ENCODE measurements around the gene MICAL2. TPM values are rescaled to one million over a fixed set of nuclear protein-coding genes. Genes with fewer than 3 reads are reported as not detected.

MICAL2 gene
- total RNA-seq, 8 experiments from 2014 or later = 0.71 to 33.6 (median 3.6) TPM

DNA sequence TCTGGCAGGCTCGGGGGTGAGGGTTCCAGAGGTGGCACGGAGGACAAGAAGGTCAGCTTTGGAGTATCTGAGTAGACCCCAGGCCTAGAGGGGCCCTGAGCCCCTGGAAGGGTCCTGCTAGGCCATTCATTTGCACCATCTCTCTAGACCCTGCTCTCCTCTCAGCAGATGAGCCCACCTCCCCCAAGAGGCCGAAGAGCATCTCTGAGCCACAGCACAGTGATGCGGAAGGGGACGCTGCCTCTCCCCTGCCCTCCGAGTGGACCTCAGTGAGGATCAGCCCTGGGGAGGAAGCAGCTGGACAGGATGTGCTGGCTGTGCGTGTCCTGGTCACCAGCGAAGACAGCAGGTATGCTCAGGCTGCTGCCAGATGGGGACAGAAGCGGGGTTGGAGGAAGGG is 165.4 kb downstream of the MICAL2 start:
- 74 to 100% (median 84%) methylated on average over 1 to 6 of the region's 9 CpGs; no CpG with 5 or more reads in 4 of the 10 experiments for WGBS, 10 experiments
- H3K4me1 ChIP-seq (replicated peaks in 1 of 2) = no peaks in the 10 kb centered on the region
- no peak overlapping the region for H3K27ac ChIP-seq
- ATAC-seq (replicated peaks in 6 of 8) = no peak
- H3K4me3 ChIP-seq = no peak overlapping the region
- in situ Hi-C loops (cut with MboI; ENCODE audit: low pct_unique_long_range_greater_than_20kb in 2 of 9, low sequenced_read_pairs in 9 of 9, unreplicated experiment in 9 of 9) = loop anchor here in 6 of 9 experiments (10.0 to 25.0 kb wide), 5 partner anchors 221 to 489 kb away; no protein-coding TSS in a partner anchor

DNA sequence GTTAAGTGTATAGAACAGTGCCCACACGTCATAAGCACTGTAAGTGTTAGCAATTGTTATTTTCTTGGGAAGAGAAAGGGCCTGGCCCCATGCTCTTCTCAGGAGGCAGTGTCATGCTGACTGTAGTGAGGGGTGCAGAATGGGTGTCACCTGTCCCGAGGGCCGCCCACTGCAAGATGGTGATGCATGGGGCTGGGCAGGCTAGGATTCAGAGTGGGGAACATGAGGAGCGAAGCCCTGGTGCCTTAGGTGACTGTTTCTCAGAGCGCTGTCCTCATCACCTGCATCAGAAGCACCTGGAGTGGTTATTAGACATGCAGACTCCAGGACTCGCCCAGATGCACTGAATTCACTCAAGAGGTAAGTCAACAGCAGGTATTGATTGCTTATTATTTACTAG is 166.0 kb downstream of the MICAL2 start:
- Histone ChIP-seq H3K4me3 (no peak overlapping the region), H3K27ac (no peak overlapping the region), H3K4me1 (replicated peaks in 1 of 2) (no peaks in the 10 kb centered on the region)
- ATAC-seq (replicated peaks in 6 of 8) = no peak
- in situ Hi-C loops (cut with MboI; ENCODE audit: low pct_unique_long_range_greater_than_20kb in 2 of 9, low sequenced_read_pairs in 9 of 9, unreplicated experiment in 9 of 9) = loop anchor here in 6 of 9 experiments (10.0 to 25.0 kb wide), 5 partner anchors 222 to 489 kb away; no protein-coding TSS in a partner anchor
- WGBS, 10 experiments = 10 to 100% (median 79%) methylated on average over 2 to 5 of the region's 6 CpGs; no CpG with 5 or more reads in 6 of the 10 experiments

DNA sequence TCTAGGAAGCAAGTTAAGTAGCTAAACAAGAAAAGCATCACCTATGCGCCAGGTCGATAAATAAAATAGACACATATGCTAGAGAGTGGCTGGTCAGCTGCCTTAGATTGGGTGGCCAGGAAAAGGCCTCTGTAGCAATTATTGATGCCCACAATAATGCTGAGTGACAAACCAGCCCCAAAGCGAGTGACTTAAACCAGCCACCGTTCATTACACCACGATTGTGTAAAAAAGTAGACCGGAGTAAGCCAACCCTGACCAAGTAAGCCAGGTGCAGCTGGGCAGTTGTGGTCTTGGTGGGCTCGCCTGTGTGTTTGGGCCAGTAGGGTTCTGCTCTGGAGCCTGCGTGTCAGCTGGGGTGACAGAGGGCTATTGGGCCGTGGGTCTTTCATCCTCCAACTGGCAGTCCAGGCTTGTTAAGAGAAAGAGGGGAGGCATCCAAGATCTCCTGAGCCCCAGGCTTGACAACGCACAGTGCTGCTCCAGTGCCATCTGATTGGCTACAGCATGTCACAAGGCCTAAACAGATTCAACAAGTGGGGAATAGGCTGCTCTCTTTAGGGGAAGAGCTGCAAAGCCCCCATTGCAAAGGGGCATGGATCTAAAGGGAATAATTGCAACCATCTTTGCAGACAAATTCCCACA is 166.6 kb downstream of the MICAL2 start:
- WGBS, 10 experiments = 55 to 100% (median 80%) methylated on average over 1 to 6 of the region's 10 CpGs; no CpG with 5 or more reads in 2 of the 10 experiments
- Histone ChIP-seq H3K27ac (no peak overlapping the region), H3K4me3 (no peak overlapping the region), H3K4me1 (replicated peaks in 1 of 2) (no peaks in the 10 kb centered on the region)
- ATAC-seq (replicated peaks in 6 of 8) = no peak
- in situ Hi-C loops (cut with MboI; ENCODE audit: low pct_unique_long_range_greater_than_20kb in 2 of 9, low sequenced_read_pairs in 9 of 9, unreplicated experiment in 9 of 9) = loop anchor here in 6 of 9 experiments (10.0 to 25.0 kb wide), 5 partner anchors 222 to 490 kb away; no protein-coding TSS in a partner anchor

DNA sequence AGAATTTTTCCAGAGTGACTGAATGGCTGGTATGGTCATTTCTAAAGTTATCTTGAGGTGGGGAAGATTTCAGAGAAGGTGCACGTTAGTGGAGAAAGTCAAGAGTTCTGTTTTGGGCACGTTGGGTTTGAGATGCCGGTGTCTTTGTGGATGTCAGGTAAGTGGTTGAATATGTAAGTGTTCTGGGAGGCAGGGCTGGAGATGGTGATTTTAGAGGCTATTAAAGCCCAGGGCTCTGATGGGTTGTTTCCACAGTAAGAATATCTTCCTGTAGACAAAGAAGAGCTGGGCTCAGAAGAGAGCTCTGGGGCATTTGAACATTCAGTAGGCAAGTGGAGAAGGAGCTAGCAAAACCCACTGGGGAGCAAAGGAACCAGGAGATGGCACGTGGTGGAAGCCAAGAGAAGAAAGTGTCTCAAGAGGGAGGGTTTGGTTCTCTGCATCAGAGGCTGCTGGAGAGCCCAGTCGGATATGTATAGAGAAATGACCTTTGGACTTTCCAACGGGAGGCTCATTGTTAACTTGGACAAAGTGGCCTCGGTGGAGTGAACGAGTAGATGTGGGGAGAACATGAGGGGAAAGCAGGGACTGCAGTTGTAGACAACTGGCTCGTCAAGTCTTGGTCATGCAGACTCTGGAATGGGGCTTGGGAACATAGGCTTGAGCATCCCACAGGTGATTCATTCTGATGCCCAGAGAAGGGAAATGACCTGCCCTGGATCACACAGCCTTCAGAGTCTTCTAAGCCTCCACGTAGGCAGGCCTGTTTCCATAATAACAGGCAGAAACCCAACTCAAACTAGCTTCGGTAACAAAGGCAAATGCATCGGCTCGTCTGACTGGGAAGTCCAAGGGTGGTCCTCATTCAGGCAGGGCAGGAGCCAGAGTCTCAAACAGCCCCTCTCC is 168.6 kb downstream of the MICAL2 start:
- no peaks in the 10 kb centered on the region for H3K4me1 ChIP-seq (replicated peaks in 1 of 2)
- in situ Hi-C loops (cut with MboI; ENCODE audit: low pct_unique_long_range_greater_than_20kb in 2 of 9, low sequenced_read_pairs in 9 of 9, unreplicated experiment in 9 of 9) = loop anchor here in 6 of 9 experiments (10.0 to 25.0 kb wide), 5 partner anchors 224 to 492 kb away; no protein-coding TSS in a partner anchor
- ATAC-seq (replicated peaks in 6 of 8) = no peak
- no peak overlapping the region for H3K27ac ChIP-seq
- H3K4me3 ChIP-seq = no peak overlapping the region
- WGBS, 10 experiments = 40 to 88% (median 60%) methylated on average over 1 to 9 of the region's 13 CpGs; no CpG with 5 or more reads in 1 of the 10 experiments

DNA sequence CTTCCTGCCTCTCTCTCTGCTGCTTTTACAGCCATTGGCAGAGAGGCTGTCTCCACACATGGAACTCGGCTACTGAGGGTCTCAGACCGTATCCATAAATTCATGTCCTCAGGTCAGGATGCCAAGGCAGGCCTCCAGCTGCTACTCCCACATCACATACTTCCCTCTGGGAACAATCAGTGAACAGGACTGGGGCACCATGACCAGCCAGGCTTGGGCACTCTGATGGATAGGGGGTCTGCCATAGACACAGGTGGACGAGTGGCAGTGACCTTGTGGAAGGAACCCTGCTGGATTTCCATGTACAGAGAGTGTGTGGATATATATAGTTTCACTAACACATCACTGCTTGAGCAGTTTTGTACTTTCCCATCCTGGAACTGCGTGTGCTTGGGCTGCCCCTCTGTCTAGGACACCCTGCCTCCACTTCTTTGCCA is 169.3 kb downstream of the MICAL2 start:
- H3K4me1 ChIP-seq (replicated peaks in 1 of 2) = no peaks in the 10 kb centered on the region
- H3K27ac ChIP-seq = no peak overlapping the region
- H3K4me3 ChIP-seq = no peak overlapping the region
- 39 to 89% (median 80%) methylated on average over 1 to 2 of the region's 4 CpGs; no CpG with 5 or more reads in 7 of the 10 experiments for WGBS, 10 experiments
- in situ Hi-C loops (cut with MboI; ENCODE audit: low pct_unique_long_range_greater_than_20kb in 2 of 9, low sequenced_read_pairs in 9 of 9, unreplicated experiment in 9 of 9) = loop anchor here in 7 of 9 experiments (5.0 to 25.0 kb wide), 6 partner anchors 225 to 492 kb away; no protein-coding TSS in a partner anchor
- ATAC-seq (replicated peaks in 6 of 8) = no peak

DNA sequence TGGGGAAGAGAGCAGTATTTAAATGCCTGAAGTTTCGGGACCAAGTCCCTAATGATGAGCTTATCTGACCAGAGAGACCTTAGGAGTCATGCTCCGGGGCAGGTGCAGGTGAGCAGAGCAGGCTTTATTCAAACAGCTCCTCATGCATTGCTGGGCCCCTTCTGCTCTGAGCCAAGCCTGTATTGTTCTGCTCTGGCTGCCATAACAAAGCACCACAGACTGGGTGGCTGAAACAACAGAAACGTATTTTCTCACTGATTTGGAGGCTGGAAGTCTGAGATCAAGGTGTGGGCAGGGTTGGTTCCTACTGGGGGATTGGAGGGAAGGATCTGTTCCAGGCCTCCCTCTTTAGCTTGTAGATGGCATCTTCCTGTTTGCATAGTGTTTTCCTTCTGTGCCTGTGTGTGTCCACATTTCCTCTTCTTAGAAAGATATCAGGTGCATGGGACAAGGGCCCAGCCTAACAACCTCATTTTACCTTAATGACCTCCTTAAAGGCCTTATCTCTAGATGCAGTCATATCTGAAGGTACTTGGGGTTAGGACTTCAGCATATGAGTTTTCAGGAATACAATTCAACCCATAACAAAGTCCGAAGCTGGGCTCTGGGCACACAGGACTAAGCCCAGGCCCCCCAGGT is 169.9 kb downstream of the MICAL2 start:
- Histone ChIP-seq H3K27ac (no peak overlapping the region), H3K4me3 (no peak overlapping the region), H3K4me1 (replicated peaks in 1 of 2) (no peaks in the 10 kb centered on the region)
- in situ Hi-C loops (cut with MboI; ENCODE audit: low pct_unique_long_range_greater_than_20kb in 2 of 9, low sequenced_read_pairs in 9 of 9, unreplicated experiment in 9 of 9) = loop anchor here in 6 of 9 experiments (5.0 to 25.0 kb wide), 6 partner anchors 226 to 493 kb away; no protein-coding TSS in a partner anchor
- 51 to 83% (median 69%) methylated on average over 2 to 3 of the region's 4 CpGs; no CpG with 5 or more reads in 6 of the 10 experiments for WGBS, 10 experiments
- ATAC-seq (replicated peaks in 6 of 8) = no peak

DNA sequence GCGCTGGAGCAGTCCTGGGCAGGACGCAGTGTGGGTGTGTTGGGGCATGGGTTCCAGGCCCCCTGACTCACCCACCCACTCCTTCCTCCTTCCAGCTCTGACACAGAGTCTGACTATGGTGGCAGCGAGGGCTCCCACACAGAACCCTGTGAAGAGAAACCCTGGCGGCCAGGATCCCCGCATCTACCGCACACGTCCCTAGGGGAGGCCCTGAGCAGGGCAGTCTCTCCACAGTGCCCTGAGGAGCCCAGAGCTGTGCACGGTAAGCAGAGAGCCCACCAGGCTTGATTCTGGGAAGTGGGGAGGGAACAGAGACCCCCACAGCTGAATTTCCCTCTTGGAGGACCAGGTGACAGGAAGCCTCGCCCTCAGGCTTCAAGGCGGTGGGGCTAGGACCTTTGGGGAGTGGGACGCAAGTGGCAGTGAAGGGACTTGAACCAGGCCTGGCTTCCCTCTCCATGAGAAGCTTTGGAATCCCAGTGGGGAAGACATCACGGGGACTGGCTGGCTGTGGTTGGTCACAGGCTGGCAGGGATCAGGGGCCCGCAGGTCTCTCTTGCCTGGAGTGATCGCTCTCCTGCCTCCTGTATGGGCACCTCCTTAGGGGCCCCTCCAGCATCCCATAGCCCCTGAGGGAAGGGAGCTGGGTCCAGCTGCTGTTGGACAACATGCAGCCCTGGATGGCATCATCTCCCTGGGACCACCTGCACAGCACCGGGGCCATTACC is 170.6 kb downstream of the MICAL2 start:
- in situ Hi-C loops (cut with MboI; ENCODE audit: low pct_unique_long_range_greater_than_20kb in 2 of 9, low sequenced_read_pairs in 9 of 9, unreplicated experiment in 9 of 9) = loop anchor here in 6 of 9 experiments (5.0 to 25.0 kb wide), 6 partner anchors 226 to 494 kb away; no protein-coding TSS in a partner anchor
- Histone ChIP-seq H3K4me1 (replicated peaks in 1 of 2) (no peaks in the 10 kb centered on the region), H3K27ac (no peak overlapping the region), H3K4me3 (no peak overlapping the region)
- WGBS, 10 experiments = 20 to 100% (median 91%) methylated on average over 1 to 5 of the region's 15 CpGs; no CpG with 5 or more reads in 3 of the 10 experiments
- no peak for ATAC-seq (replicated peaks in 6 of 8)

DNA sequence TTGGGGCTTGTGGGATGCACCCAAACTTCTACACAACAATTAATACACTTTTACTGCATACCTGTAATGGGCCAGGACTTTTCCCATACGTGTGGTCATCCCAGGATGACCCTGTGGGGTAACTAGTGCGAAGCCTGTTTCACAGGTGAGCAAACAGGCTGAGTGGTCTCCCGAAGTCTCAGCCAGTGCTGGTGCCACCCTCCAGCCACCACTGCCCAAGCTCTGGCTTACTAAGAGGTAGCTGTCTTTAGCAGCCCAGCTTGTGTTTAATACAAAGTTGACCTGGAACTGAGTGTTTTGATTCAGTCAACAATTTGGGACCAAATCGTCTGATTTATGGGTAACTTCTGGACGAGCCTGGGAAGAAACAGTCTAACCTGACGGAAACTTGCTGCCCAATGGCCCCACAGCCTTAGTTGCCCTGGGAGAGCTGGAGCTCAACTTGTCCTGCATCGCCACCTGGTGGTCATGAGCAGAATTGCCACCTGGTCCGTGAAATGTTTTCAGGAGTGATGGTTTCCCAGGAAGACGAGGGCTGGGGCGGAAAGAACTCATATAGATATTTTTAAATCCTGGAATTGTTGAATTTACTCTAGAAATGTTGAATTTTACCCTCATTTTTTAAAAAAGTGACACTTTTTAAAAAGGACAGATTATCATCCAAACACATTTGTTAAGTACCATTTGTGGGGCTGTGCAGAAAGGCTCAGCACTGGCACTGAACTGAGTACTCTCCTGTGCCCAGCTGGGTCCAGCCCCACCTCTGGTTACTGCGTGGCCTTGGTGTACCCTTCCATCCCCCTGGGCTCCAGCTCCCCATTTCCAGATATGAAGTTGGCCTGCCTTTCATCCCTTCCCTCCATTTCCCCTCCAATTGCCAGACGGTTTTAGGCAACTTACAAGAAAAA is 171.4 kb downstream of the MICAL2 start:
- peak; percentile 25 to 84 (median 66) for ATAC-seq (replicated peaks in 6 of 8)
- no peak overlapping the region for H3K27ac ChIP-seq
- WGBS, 10 experiments = 17 to 60% (median 35%) methylated on average over 1 to 11 of the region's 12 CpGs; no CpG with 5 or more reads in 1 of the 10 experiments
- H3K4me1 ChIP-seq (replicated peaks in 1 of 2) = no peaks in the 10 kb centered on the region
- in situ Hi-C loops (cut with MboI; ENCODE audit: low pct_unique_long_range_greater_than_20kb in 2 of 9, low sequenced_read_pairs in 9 of 9, unreplicated experiment in 9 of 9) = loop anchor here in 6 of 9 experiments (5.0 to 25.0 kb wide), 6 partner anchors 227 to 495 kb away; no protein-coding TSS in a partner anchor
- no peak overlapping the region for H3K4me3 ChIP-seq

DNA sequence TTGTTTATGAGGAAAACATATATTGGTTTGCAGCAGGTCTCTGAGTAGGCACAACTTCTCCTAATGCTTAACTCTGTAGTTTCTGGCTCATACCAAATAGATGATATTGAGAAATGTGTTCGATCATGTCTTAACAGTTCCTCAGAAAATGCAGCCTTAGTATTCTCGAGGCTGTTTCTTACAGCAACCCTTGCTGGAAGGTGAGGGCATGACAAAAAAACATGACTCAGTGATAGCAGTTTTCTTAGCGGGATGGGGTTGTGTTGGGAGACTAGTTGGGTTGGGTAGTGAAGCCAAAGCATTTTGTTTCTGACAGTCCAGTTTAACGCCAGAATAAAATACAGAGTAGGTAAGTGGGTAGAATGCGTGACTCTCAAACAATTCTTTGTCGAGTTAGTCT is 172.3 kb downstream of the MICAL2 start:
- WGBS, 10 experiments = 74 to 100% (median 84%) methylated on average over 1 to 6 of the region's 6 CpGs; no CpG with 5 or more reads in 1 of the 10 experiments
- Histone ChIP-seq H3K4me1 (replicated peaks in 1 of 2) (no peaks in the 10 kb centered on the region), H3K27ac (no peak overlapping the region), H3K4me3 (no peak overlapping the region)
- no peak for ATAC-seq (replicated peaks in 6 of 8)
- in situ Hi-C loops (cut with MboI; ENCODE audit: low pct_unique_long_range_greater_than_20kb in 2 of 9, low sequenced_read_pairs in 9 of 9, unreplicated experiment in 9 of 9) = loop anchor here in 6 of 9 experiments (5.0 to 25.0 kb wide), 6 partner anchors 228 to 495 kb away; no protein-coding TSS in a partner anchor

DNA sequence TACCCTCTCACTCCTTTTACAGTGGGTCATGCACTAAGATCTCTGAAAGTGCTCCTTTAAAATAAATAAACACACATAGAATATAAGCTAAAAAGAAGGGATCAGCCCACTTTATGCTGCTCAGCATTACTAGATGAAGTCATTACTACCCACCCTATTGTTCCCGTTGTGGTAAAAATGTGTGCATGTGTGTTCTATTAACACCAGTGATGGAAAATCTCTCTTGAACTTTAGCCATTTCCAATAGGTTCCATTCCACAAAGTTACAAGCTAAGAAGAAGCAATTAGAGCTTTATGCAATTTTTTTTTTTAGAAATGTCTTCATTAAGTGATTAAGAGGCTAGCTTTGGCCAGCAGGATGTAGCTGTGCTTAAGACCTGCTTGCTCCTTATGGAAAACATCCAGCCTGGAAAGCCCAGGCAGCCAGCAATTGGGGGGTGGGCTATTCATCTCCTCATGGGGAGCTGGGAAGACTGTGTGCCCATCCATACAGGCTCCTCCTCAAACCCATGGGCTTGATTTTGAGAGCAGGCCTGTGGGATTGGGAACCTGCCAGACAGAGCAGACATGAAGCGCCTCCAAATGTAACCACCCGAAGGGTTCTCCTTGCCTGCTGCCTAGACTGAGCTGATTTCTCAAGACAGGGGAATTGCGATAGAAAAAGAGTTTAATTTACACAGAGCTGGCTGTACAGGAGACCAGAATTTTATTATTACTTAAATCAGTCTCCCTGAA is 174.1 kb downstream of the MICAL2 start:
- no peaks in the 10 kb centered on the region for H3K4me1 ChIP-seq (replicated peaks in 1 of 2)
- WGBS, 10 experiments = 0 to 90% (median 39%) methylated on average over 1 to 4 of the region's 4 CpGs; no CpG with 5 or more reads in 2 of the 10 experiments
- H3K27ac ChIP-seq = no peak overlapping the region
- no peak overlapping the region for H3K4me3 ChIP-seq
- in situ Hi-C loops (cut with MboI; ENCODE audit: low pct_unique_long_range_greater_than_20kb in 2 of 9, low sequenced_read_pairs in 9 of 9, unreplicated experiment in 9 of 9) = loop anchor here in 6 of 9 experiments (5.0 to 25.0 kb wide), 6 partner anchors 230 to 497 kb away; no protein-coding TSS in a partner anchor
- peak in 1 of 8 experiments; percentile 1 for ATAC-seq (replicated peaks in 6 of 8)

Data from motor neuron (in vitro differentiated cells).